Measurements from ENCODE around the gene AFF4.
A peak's percentile ranks its signal among the peaks of the same experiment; 100 is the strongest.

The AFF4 gene

GRCh38 chr5:132853790-132854189 lies 109.6 kb downstream of the AFF4 start:
- DNase-seq = no peak

- DNase-seq = no peak
These were observed 110.1 kb downstream of the AFF4 start for GRCh38 chr5:132853323-132853722.

DNA sequence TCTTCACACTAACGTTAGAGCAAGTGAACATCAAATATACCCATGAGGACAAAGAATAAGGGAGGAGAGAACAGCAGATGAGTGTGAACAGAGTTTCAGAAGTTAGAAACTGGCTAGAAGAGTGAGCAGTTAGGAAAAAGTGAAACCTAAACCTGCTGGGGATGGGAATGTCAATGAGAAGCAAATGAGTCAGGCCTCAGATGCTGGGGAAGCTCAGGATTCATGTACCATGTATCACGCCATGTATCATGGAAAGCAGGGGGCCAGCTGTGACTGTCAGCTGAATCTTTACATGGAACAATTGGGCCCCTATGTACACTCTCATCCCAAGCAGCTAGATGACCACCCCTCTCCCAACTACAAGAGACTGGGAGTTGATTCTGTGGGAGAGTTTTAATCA lies 113.4 kb downstream of the AFF4 start:
- no peak for DNase-seq

GRCh38 chr5:132849347-132849746 lies 114.1 kb downstream of the AFF4 start:
- DNase-seq = no peak

- DNase-seq = no peak
These were observed 115.2 kb downstream of the AFF4 start for GRCh38 chr5:132848270-132848669.

- no peak for DNase-seq
These were observed 122.1 kb downstream of the AFF4 start for GRCh38 chr5:132841305-132841704.

DNA sequence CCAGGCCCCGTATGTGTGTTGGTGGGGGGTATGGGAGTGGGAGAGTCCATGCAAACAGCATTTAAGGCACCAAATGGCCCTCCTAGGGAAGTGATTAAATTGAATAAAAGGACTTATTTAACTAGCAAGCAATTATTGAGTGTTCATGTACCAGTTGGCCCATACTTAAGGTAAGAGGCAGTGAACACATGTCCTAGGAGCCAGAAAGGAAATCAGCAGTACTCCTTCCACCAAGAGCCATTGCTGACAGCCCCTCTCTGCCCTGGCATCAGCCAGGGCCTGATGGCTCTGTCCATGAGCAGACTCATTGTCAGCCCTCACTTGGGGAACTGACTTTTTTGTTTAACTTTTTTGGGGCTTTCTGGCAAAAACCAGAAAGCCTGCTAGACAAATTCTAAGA lies 122.5 kb downstream of the AFF4 start:
- no peak for DNase-seq

DNA sequence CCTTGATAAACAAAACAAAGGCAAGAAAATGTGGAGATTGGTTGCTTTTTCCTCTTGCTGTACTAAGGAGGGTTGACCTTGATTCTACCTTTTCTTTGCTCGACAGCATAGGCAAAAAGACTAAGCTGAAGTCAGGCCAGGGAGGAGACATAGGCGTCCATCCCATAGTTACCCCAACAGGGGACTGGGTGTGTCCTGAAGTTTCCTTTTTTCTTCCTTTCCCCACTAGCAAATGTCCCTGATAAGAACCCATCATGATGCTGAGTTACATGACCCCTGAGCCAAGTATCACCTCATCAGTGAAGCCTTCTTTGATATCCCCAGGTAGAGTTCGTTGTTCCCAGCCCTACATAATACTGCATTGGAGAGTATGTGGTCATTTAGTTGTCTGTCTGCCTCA lies 123.1 kb downstream of the AFF4 start:
- DNase-seq = no peak

GRCh38 chr5:132839426-132840301 lies 123.8 kb downstream of the AFF4 start:
- no peak for DNase-seq

DNA sequence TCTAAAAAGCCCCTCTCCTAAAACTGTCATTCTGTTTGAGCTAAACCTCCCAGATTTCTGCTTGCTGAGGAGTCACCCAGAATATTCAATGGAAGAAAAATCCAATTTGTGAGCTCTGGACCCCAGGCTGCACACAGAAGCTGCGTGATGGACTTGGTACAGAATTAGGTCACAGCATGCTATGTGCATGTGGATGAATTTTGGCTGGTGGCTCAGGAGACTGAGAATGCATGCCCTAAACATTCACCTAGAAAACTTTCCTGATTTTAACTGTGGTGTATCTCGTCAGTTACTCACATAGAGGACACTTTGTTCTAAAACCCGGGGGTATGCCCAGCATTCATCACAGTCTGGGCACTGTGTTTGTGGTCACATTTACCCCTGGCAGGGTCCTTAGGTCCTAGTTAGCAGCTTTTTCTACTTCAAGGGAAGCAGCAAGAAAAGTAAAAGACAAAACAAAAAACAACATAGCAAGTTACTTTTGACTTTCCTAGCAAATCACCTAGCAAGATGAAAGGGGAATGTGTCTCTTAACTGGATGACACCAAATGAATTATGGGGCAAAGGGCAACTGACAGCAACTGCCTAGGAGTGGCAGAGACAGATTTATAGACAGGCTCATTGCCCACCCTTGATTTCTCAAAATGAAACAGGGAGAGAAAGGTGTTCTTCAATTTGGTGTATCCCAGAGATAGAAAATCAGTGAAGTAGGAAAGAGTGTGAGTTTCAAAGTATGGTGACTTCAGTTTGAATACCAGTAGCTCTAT lies 124.7 kb downstream of the AFF4 start:
- no peak for DNase-seq

GRCh38 chr5:132837868-132838267 lies 125.6 kb downstream of the AFF4 start:
- DNase-seq = no peak

DNA sequence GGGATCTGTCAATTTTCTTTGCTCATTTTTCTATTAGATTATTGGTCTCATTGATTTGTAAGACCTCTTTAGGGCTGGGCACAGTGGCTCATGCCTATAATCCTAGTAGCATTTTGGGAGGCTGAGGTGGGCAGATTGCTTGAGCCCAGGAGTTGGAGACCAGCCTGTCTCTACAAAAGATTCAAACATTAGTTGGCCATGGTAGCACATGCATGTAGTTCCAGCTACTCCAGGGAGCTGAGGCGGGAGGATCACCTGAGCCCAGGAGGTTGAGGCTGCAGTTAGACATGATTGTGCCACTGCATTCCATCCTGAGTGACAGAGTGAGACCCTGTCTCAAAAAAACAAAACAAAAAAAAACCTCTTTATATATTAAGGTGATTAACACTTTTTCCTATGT lies 126.6 kb downstream of the AFF4 start:
- no peak for DNase-seq

- DNase-seq = no peak
These were observed 129.4 kb downstream of the AFF4 start for GRCh38 chr5:132834057-132834456.

DNA sequence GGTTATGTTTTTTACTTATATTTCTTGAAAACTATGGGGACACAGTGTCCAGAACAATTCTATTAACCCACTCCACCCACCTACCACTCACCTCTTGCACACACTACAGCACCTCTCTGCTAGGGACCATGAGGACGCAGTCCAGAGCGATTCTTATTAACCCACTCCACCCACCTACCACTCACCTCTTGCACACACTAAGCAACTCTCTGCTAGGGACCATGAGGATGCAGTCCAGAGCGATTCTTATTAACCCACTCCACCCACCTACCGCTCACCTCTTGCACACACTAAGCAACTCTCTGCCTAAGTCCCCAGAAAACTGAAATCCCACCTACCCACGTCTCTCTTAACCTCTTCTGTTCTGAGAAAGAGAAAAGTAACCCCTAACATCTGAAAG lies 130.8 kb downstream of the AFF4 start:
- DNase-seq = no peak

DNA sequence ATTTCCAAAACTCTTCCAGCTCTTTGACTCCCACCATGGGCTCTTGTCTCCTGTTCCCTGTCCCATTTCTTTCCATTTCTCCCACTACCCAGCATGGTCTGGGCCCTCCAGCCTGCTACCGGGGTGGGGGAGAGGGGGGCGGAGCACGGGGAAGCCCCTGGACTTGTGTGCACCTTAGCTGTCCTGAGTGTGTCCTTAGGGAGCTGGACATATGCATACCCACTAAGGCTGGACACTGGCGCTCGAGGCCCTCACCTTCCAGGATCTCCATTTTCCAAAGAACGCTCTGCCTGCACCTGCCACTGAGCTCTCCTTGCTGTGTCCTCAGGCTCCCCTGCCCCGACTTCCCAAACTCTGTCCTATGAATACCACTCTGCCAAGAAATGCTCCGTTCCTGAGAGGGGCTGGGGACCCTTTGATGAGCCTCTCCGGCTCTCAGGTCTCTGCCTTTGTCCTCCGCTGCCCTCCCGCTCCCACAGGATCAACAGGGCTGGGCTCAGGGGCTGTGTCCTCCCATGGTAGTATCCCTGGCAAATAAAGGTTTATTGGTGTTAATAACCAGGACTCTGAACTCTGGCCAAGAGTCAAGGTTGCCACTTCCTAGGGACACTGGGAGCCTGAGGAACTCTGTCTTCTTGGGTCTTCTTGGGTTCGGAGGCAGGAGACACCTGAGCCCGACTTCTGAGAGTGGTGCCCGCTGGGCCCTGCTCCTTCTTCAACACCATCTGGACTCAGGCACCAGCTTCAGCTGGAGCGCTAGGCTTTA lies 132.2 kb downstream of the AFF4 start:
- no peak for DNase-seq

GRCh38 chr5:132830436-132831094 lies 132.9 kb downstream of the AFF4 start, which contains the start of gene SHROOM1:
Gene SHROOM1, minus strand, starts transcription at chr5:132830647. Its CDS starts 4,507 bp downstream, at chr5:132826140.
- DNase-seq = peak; percentile 15

DNA sequence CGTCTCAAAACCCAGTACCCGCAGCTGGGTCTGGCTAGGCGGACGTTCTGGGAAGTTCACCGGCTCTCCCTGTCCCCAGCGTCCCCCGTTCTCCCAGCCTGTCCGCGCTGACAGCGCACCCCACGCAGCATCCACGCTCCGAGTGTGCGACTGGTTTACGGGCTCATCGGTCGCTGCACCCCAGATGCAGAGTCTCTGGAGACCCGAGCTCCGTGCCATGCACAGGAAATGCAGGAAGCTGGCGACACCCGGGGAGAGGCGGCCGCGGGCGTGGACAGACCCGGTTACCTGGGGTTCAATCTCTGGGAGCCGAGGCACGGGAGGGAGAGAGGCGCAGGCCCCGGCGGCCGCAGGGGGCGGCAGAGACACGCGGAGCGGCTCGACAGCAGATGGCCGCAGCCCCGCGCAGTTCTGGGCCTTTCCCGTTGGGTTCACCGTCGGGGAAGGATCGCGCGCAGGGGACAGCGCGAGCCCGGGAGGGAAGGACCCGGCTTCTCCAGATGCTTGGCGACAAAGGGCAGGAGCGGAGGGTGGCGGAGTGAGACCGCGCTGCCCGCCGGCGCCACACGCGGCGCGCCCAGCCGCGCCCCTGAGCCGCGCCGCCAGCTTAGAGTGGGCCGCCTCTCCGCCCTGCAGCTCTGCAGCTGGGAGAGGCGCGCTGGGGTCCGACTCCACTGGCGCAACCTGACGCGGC lies 133.5 kb downstream of the AFF4 start:
- peak; percentile 71 for DNase-seq

- DNase-seq = no peak
These were observed 134.5 kb downstream of the AFF4 start for GRCh38 chr5:132828846-132829494.

- no peak for DNase-seq
These were observed 135.3 kb downstream of the AFF4 start for GRCh38 chr5:132827943-132828673.

- no peak for DNase-seq
These were observed 136.9 kb downstream of the AFF4 start for GRCh38 chr5:132826424-132827082.

Data from CD4-positive, alpha-beta T cell treated with Interleukin-21 for 1 hour (primary cell).